ENCODE data around the gene RYR2. TPM values are rescaled to one million over a fixed set of nuclear protein-coding genes. Genes with fewer than 3 reads are reported as not detected.

The RYR2 gene
- total and polyA plus RNA-seq, 2 of the 8 experiments (the other 6 are each of a cell fraction or from before 2014, with no cell fraction given): 1.3 to 4.4 TPM

- FAIRE-seq: no peak
- no peak overlapping the region for H3K27ac ChIP-seq (ENCODE audit: low read depth, low read length)
- no peak overlapping the region for H2AK5ac ChIP-seq (ENCODE audit: low read depth, low read length)
- no peaks in the 10 kb centered on the region for H3K4me1 ChIP-seq (replicated peaks in 1 of 4; ENCODE audit: control insufficient read depth in 3 of 4, insufficient read depth in 4 of 4, low read length in 3 of 4)
- H3K4me3 ChIP-seq (ENCODE audit: extremely low read depth in 1 of 4, insufficient read depth in 2 of 4, low read depth in 3 of 4, low read length in 4 of 4): no peak overlapping the region
- 94% methylated on average over 5 of the region's 5 CpGs; no CpG with 5 or more reads in 1 of the 2 experiments for WGBS, 2 experiments (ENCODE audit: extremely low coverage in 1 of 2, insufficient coverage in 1 of 2, insufficient read length in 1 of 2, insufficient replicate concordance in 2 of 2, low coverage in 1 of 2, low lambda C conversion rate in 2 of 2, missing lambda C conversion rate in 1 of 2)
- H3K23ac ChIP-seq (ENCODE audit: insufficient read length): no peak overlapping the region
- H3K9me3 ChIP-seq (ENCODE audit: insufficient read depth in 2 of 2, low read depth in 1 of 2, low read length in 1 of 2): peaks cover 0 to 5% of the 10 kb centered on the region in 2 experiments; a peak in 2 of 4 replicates
- H4K5ac ChIP-seq (ENCODE audit: insufficient read length, low read depth, low read length): no peak overlapping the region
- no peak overlapping the region for H2BK15ac ChIP-seq (ENCODE audit: low read length)
- no peak overlapping the region for H3K56ac ChIP-seq (replicated peaks; ENCODE audit: insufficient read length, low read depth, low read length)
- no peak overlapping the region for H2BK5ac ChIP-seq (ENCODE audit: low read depth, low read length)
- H3K36me3 ChIP-seq (ENCODE audit: control insufficient read depth in 2 of 4, insufficient read depth in 4 of 4, low read length in 3 of 4): peaks cover 0 to 17% (median 3%) of the 10 kb centered on the region in 4 experiments; a peak in 3 of 8 replicates
- no peak overlapping the region for H4K91ac ChIP-seq (replicated peaks; ENCODE audit: insufficient read length, low read length)
- no peaks in the 10 kb centered on the region for H4K20me1 ChIP-seq (replicated peaks in 1 of 2; ENCODE audit: control insufficient read depth in 1 of 2, insufficient read depth in 2 of 2, low read length in 2 of 2)
- H3K27me3 ChIP-seq (replicated peaks in 1 of 4; ENCODE audit: control insufficient read depth in 3 of 4, extremely low read depth in 1 of 4, insufficient read depth in 3 of 4, low read length in 3 of 4): no peaks in the 10 kb centered on the region
- no peak overlapping the region for H2BK120ac ChIP-seq (replicated peaks; ENCODE audit: low read depth, low read length)
- H2BK20ac ChIP-seq (ENCODE audit: low read length): no peak overlapping the region
- no peak for DNase-seq (ENCODE audit: low read depth in 1 of 2, low spot score in 2 of 2)
- no peak overlapping the region for H3K14ac ChIP-seq (ENCODE audit: insufficient read length)
- H3K4me2 ChIP-seq (ENCODE audit: insufficient read depth in 1 of 2, low read depth in 2 of 2, low read length in 2 of 2): no peak overlapping the region
- H3K79me1 ChIP-seq (ENCODE audit: low read depth, low read length): no peaks in the 10 kb centered on the region
- H3K18ac ChIP-seq (ENCODE audit: extremely low read depth, low read length): no peak overlapping the region
- no peak overlapping the region for H2BK12ac ChIP-seq (ENCODE audit: low read depth, low read length)
- H3K23me2 ChIP-seq (ENCODE audit: low read depth, low read length): no peaks in the 10 kb centered on the region; the same call in 1 of the 2 replicates
- H3K4ac ChIP-seq (replicated peaks; ENCODE audit: insufficient read length, low read depth, low read length): no peak overlapping the region
- no peaks in the 10 kb centered on the region for H3K79me2 ChIP-seq (ENCODE audit: control insufficient read depth in 1 of 2, insufficient read depth in 2 of 2, low read length in 2 of 2)
- H2AFZ ChIP-seq (ENCODE audit: low read length): no peak overlapping the region
- ChIA-PET POLR2A (ENCODE audit: partially characterized antibody) (no interaction called here), CTCF (ENCODE audit: partially characterized antibody) (no interaction called here)
- no peak overlapping the region for H4K8ac ChIP-seq (ENCODE audit: extremely low read depth, insufficient read depth, low read length)
- H3K9ac ChIP-seq (replicated peaks in 1 of 4; ENCODE audit: extremely low read depth in 1 of 4, low read depth in 3 of 4, low read length in 3 of 4): no peak overlapping the region
- TF ChIP-seq KDM1A (IDR thresholded peaks at IDR 0.05; ENCODE audit: borderline replicate concordance, low read length): no peak
- TF ChIP-seq ATF2 (IDR thresholded peaks at IDR 0.05; ENCODE audit: low read length): no peak
- no peak for TF ChIP-seq CEBPB (IDR thresholded peaks at IDR 0.05; ENCODE audit: low read depth, low read length)
- TF ChIP-seq CHD1 (IDR thresholded peaks at IDR 0.05; ENCODE audit: low read depth, low read length): no peak
- TF ChIP-seq EZH2 (IDR thresholded peaks at IDR 0.05; ENCODE audit: low read depth, low read length, severe bottlenecking): no peak
- no peak for TF ChIP-seq CBX5 (IDR thresholded peaks at IDR 0.05; ENCODE audit: low read depth, low read length)
- no peak for TF ChIP-seq BRCA1 (IDR thresholded peaks at IDR 0.05; ENCODE audit: low read depth, low read length)
- TF ChIP-seq ZNF274 (IDR thresholded peaks at IDR 0.05; ENCODE audit: borderline replicate concordance, extremely low read depth, low read length): no peak
- no peak for TF ChIP-seq CREB1 (IDR thresholded peaks at IDR 0.05)
- no peak for TF ChIP-seq POLR2A (IDR thresholded peaks at IDR 0.05; ENCODE audit: control extremely low read depth in 1 of 2, low read depth in 2 of 2, low read length in 2 of 2)
- no peak for TF ChIP-seq YY1 (IDR thresholded peaks at IDR 0.05; ENCODE audit: low read depth, low read length)
These were observed 577.6 kb downstream of the RYR2 start for GRCh38 chr1:237619553-237619952.
